CD4-positive, alpha-beta T cell treated with Interleukin-17A for 4 hours (primary cell): ENCODE measurements around the gene STX11.
"Not testable (repeated sequence)": the region's sequence is repeated elsewhere in the genome, so short reads cannot be mapped to it uniquely, and the experiment has no call there.

Source experiments
- DNase-seq: peaks from one replicate; pipeline ENCODE4 v3.0.0-alpha.2; 2020; ENCODE audit warnings: mixed read lengths

Gene STX11

GRCh38 chr6:144149894-144150709 is at the start of gene STX11:
TSS of gene STX11 (plus strand) at chr6:144150517. CDS start at chr6:144186628, 36,111 bp downstream.
- peak; percentile 80 for DNase-seq

DNA sequence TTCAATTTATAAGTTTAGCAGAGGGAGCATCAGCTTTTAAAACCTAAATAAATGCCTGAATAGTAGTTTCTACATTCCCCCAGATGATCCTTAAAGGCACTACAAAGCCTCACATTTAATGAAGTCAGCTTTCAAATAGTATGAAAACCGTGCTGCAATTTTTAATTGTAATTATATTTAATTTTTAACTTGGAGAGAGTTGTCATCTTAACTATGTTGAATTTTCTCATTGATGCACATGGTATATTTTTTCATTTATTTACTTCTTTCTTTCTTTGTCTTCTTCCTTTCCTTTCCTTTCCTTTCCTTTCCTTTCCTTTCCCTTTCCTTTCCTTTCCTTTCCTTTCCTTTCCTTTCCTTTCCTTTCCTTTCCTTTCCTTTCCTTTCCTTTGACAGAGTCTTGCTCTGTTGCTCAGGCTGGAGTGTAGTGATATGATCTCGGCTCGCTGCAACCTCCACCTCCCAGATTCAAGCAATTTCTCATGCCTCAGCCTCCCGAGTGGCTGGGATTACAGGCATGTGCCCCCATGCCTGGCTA is 47.2 kb upstream of the STX11 start:
- DNase-seq, result no peak

DNA sequence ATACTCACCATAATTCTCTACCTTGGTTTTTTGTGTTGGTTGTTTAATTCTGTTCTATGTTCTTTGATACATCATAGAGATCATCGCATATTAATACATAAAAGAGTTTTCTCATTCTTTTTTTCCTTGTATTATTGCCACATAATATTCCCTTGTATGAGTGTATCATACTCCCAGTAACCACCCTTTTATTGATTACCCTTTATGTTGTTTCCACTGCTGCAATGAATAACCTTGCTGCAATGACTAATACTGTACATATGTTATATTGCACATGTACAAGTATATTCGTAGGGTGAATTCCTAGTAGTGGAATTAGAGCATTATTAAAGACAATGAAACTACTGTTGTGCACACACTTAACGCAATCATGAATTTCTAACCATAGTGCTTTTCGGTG is 45.8 kb upstream of the STX11 start:
- DNase-seq, result no peak

DNA sequence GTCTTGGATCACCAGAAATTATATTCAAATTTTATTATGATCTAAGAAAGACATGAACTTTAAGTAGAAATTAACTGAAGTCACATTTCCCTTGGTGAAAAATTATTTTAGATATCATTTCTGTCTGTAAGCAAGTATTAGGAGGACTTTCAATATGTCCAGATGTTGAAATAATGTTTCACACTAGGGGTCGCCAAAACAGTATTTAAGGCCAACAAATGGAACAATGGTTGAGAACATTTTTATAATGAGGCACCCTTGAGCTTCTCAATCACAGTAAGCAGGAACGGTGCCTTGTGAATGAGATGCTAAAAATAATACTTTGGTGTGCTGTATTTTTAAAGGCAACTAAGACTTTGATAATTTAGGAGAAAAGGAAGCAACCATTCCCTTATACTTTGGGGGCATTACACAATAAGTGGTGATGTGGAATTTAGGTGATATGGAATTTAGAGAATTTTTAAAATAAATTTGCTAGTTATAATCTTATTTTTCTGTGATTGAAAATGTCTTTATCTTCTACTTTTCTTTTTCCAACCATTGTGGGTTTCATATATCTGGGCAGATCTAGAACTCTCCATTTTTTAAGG is 45.3 kb upstream of the STX11 start:
- DNase-seq, result peak; percentile 52

DNA sequence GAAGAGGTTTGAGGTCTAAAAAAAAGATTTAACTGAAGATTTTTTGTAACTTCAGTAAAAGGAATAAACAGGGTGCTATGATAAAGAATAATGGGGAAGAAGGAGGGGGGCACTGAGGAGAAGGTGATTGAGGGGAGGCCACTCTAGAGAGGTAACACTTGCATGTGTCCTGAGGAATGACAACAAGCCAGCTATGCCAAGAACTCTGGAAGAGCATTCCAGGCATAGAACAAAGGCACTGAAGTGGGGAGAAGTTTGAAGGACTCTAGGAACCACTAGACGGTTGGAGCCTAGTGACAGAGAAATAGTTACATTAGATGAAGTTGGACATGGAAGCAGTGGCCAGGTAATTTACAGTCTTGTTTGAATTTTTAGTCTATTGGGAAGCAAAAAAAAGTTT is 44.1 kb upstream of the STX11 start:
- DNase-seq, result no peak

DNA sequence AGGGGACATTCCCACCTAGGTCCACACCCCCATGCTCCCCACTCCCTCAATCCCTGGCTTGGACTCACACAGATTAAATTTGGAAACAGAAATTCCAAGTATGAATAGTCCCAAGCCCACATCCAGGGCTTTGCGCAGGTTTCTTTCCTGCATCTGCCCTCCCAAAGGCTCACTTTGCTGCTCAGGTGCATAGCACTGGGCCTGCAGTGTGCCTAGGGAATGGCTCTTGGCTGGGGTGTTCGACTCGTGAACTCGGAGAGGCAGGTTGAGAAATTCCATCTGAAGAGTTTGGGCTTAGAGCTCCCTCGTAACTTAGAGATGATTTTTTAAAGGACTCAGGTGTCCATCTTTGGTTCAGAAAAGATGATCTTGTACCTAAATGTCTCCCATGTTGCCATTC is 40.1 kb upstream of the STX11 start:
- no peak for DNase-seq

DNA sequence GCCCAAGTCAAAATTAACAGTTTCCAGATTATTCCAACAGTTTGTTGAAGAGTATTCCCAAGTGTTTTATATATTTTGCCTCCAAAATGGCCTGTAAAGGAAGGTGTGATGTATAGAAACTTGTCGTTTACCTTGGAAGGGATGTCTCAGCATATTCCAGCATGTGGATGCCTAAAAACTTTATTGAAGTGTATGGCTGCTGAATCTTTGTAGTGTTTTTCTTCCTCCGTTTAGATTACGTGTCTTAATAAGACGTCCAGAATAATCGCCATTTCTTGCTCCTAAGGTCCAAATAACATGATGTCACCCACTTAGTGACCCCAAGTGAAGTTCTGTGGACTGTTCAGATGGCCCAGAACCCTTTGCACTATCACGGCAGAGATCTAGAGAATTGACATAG is 37.0 kb upstream of the STX11 start:
- DNase-seq, result no peak

- no peak for DNase-seq
Measured at GRCh38 chr6:144115219-144115618, 35.1 kb upstream of the STX11 start.

- DNase-seq, result no peak
Measured at GRCh38 chr6:144119376-144119775, 30.9 kb upstream of the STX11 start.

DNA sequence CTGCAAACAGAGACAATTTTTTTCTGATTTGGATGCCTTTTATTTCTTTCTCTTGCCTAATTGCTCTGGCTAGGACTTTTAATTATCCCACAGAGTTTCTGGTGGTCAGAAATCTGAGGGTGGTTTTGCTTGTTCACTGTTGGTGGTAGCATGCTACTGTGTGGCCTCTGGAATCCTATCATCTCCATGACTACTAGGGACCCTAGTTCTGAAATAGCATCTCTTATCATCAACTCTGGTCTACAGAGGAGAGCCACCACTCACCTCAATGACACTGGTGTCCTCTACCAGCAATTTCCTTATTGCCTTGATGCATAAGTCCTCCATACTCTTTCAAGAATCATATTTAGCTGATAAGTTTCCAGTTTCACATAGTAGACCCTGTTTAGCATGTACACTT is 27.5 kb upstream of the STX11 start:
- no peak for DNase-seq

DNA sequence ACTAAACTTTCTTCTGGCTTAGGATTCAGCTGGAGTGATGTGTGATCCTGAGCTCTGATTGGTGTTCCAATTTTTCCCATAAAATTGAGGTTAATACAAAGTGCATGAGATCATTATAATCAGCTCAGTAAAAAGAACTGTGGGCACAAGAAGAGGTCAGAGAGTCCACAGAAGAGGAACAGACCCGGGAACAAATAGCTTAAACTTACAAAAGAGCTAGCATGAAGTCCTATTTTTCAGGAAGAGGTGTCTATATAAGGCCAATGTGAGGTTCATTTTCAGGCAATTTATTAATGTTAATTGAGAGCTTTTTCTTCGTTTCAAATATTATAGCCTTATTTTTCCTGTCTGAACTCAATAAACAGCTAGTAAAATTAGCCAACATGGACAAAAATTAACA is 26.9 kb upstream of the STX11 start:
- no peak for DNase-seq

GRCh38 chr6:144123836-144124235 is 26.5 kb upstream of the STX11 start:
- no peak for DNase-seq

DNA sequence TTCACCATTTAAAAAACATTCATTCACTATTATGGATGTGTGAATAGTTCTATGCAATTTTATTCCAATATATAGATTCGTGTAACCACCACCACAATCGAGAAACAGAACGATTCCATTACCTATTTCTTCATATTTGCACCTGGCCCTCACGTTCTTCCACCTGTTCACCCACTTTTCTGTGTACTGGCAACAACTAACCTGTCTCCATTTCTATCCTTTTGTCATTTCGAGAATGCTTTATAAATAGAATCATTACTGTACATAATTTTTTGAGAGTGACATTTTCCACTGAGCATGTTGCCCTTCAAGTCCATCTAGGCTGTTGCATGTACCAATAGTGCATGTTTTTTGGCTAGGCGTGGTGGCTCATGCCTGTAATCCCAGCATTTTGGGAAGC is 23.2 kb upstream of the STX11 start:
- DNase-seq, result no peak

GRCh38 chr6:144129469-144129868 is 20.8 kb upstream of the STX11 start:
- DNase-seq, result no peak

DNA sequence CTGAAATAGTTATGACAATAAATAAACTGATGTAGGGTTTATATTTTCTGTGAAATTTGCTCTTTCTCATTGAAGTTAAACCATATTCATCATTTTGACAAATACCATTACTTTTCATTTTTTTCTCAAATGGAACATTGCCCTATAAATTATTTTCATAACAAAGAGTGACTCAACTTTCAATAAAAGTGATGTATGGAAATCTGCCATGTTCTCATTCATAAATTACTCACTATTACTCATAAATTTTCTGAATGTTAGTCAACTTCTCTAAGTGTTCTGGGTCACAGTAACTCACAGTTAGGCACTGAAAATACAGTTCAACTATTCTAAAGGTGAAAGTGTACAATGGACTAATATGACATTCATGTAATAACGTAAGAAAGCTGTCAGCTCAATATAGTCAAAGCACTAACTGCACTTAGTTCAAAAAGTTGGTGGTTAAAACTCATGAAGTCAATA is 19.0 kb upstream of the STX11 start:
- no peak for DNase-seq

DNA sequence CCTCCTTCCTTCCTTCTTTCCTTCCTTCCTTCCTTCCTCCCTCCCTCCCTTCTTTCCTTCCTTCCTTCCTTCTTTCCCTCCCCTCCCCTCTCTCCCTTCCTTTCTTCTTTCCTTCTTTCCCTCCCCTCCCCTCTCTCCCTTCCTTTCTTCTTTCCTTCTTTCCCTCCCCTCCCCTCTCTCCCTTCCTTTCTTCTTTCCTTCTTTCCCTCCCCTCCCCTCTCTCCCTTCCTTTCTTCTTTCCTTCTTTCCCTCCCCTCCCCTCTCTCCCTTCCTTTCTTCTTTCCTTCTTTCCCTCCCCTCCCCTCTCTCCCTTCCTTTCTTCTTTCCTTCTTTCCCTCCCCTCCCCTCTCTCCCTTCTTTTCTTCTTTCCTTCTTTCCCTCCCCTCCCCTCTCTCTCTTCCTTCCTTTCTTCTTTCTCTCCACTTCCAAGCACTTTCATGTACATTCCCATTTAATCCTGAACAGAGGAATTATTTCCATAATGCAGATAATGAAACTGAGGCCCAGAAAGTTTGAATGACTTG is 18.1 kb upstream of the STX11 start:
- DNase-seq, result not testable (repeated sequence)

DNA sequence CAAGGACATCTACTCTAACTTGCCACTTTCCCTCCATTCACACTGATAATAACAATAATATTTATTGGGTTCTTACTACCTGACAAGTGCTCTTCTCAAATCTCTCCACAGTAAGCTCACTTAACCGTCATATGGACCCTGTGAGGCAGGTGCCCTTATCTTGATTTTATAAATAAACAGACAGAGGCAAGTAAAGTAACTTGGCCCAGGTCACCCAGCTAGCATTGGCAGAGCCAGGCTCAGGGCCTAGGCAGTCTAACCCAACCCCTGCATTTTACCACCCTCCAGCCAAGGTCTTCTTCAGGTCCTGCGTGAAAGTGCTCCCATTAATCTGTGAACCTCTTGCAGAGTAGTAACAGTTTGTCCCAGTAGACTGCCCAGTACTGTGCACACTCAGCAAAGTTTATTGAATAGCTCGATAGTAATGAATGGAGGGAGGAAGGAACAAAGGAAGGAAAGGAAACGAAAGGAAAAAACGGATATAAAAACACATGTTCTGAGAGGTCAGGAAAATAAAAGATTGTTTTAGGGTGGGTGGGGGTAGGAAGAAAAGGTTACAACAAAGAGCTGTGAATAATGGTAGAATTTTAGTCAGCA is 17.0 kb upstream of the STX11 start:
- DNase-seq, result no peak

GRCh38 chr6:144134176-144134575 is 16.1 kb upstream of the STX11 start:
- no peak for DNase-seq

GRCh38 chr6:144134737-144135136 is 15.6 kb upstream of the STX11 start:
- no peak for DNase-seq

GRCh38 chr6:144138542-144138941 is 11.8 kb upstream of the STX11 start:
- no peak for DNase-seq

DNA sequence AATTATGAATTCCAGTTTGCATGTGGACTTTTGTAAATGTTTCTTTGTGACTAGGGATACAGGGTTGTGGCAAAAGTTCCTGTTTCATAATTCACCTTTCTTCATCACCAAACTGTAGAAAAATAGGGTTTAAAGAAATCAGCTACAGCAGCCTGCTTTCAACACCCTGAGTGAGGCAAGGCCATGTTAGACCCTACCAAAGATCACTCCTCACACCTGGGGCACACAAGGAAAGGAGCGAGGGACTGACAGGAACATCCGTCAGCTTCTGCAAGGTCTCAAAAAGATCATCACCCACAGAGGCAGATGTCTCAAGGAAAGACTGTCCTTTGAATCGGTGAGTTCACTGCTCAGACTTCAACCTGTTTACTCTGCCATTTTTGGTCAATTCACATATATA is 10.5 kb upstream of the STX11 start:
- no peak for DNase-seq

DNA sequence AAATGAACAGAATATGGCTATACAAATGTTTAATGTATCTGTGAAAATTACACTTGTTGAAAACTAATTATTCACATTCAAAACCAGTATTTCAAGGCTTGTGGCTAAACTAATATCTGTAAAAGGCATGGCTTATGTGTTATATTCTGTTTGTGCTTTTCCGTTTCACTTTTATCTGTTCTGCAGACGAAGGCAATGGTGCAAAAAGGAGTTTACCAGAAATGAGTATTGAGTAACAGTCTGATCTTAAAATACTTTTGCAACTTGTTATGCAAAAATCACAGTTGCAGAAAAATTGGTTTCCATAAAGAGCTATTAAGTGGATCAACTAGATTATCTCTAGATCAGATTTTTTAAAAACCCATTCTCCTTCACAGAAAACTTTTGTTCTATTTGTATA is 9.4 kb upstream of the STX11 start:
- no peak for DNase-seq

DNA sequence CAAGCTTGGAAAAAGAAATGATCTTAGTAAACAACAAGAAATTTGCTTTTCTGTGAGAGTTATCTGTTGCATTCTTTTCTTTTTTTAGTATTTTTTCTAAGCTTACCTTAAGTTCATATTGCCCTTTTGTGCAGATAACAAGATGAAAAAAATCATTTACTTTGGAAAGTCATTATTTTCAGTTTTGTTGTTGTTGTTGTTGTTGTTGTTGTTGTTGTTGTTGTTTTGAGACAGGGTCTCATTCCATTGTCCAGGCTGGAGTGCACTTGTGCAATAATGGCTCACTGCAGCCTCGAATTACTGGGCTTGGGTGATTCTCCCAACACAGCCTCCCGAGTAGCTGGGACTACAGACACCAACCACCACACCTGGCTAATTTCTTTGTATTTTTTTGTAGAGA is 8.8 kb upstream of the STX11 start:
- DNase-seq, result no peak

DNA sequence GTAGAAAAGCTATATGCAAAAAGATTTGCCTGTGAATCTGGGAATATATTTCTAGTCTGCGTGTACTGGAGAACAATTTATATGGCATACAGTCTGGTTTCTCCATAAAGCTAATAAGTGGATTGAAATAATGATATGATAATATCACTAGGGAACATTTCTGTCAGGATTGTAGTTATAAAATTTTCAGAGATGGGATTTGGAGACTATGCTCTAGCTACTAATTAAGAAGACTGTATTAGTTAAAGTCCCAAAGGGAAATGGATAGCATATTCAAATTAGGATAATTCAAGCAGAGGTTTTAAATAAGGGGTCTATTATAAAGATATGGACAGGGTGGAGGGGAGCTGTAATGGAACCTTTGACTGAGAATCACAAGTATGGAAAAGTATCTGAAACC is 7.2 kb upstream of the STX11 start:
- DNase-seq, result no peak
